OCI-LY3 (cell line): ENCODE data around the gene ALPP.

Experiments used
- EZH2phosphoT487 ChIP-seq: fragments of 200-600 bp; shearing (Covaris generic); IDR thresholded peaks from 2 replicates; pipeline ENCODE4 v1.6.1; 2018; ENCODE audit warnings: antibody characterized with exemption, mixed run types, low read depth
- TF ChIP-seq, protein P1 (sequence below): fragments of 200-600, 300-600 bp; sonication (generic); IDR thresholded peaks from 2 replicates; pipeline ENCODE4 v1.5.1; 2014; ENCODE audit warnings: antibody characterized with exemption, low read length, low read depth

DNA sequence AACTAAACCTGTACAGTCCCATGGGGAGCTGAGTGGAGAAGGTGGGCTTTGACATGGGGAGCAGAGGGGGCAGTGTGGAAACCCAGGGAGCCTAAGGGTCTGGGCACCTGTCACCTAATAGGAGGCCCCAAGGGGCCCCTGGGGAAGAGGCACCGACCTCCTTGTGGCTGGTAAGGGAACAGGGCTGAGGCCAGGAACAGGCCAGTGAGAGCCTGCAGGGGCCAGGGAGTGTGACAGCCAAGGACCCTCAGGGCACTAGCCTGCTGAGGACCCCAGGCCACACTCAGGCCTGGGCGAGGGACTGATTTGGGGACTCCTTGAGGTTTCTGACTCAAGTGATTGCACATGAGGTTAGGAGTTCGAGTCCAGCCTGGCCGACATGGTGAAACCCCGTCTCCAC is 24.5 kb upstream of the ALPP start:
- TF ChIP-seq, protein P1, sequence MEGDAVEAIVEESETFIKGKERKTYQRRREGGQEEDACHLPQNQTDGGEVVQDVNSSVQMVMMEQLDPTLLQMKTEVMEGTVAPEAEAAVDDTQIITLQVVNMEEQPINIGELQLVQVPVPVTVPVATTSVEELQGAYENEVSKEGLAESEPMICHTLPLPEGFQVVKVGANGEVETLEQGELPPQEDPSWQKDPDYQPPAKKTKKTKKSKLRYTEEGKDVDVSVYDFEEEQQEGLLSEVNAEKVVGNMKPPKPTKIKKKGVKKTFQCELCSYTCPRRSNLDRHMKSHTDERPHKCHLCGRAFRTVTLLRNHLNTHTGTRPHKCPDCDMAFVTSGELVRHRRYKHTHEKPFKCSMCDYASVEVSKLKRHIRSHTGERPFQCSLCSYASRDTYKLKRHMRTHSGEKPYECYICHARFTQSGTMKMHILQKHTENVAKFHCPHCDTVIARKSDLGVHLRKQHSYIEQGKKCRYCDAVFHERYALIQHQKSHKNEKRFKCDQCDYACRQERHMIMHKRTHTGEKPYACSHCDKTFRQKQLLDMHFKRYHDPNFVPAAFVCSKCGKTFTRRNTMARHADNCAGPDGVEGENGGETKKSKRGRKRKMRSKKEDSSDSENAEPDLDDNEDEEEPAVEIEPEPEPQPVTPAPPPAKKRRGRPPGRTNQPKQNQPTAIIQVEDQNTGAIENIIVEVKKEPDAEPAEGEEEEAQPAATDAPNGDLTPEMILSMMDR: no peak
- no peak for TF ChIP-seq EZH2phosphoT487
